DMS 273 (cell line): ENCODE data around the gene CEP83.

Source experiments
- DNase-seq: peaks from one replicate; lab custom pipeline; 2025; ENCODE audit not compliant: unreplicated experiment; lab: John Stamatoyannopoulos, UW

CEP83 gene

GRCh38 chr12:94272280-94272679 lies 187.4 kb downstream of the CEP83 start:
- DNase-seq = no peak

GRCh38 chr12:94271351-94271750 lies 188.3 kb downstream of the CEP83 start:
- no peak for DNase-seq

- DNase-seq = no peak
Measured at GRCh38 chr12:94269316-94269999, 190.2 kb downstream of the CEP83 start.

GRCh38 chr12:94267921-94268471 lies 191.7 kb downstream of the CEP83 start:
- no peak for DNase-seq

GRCh38 chr12:94267537-94267872 lies 192.2 kb downstream of the CEP83 start:
- no peak for DNase-seq

GRCh38 chr12:94266796-94267536 lies 192.7 kb downstream of the CEP83 start:
- DNase-seq = no peak

- DNase-seq = no peak
Measured at GRCh38 chr12:94265966-94266745, 193.5 kb downstream of the CEP83 start.

GRCh38 chr12:94265539-94265938 lies 194.1 kb downstream of the CEP83 start:
- DNase-seq = no peak

GRCh38 chr12:94264736-94265485 lies 194.8 kb downstream of the CEP83 start:
- no peak for DNase-seq

GRCh38 chr12:94263905-94264561 lies 195.6 kb downstream of the CEP83 start:
- DNase-seq = no peak

GRCh38 chr12:94263011-94263811 lies 196.5 kb downstream of the CEP83 start:
- DNase-seq = no peak

GRCh38 chr12:94262228-94263010 lies 197.2 kb downstream of the CEP83 start:
- peak; percentile 61 for DNase-seq

- DNase-seq = no peak
Measured at GRCh38 chr12:94261786-94262185, 197.9 kb downstream of the CEP83 start.

GRCh38 chr12:94261119-94261518 lies 198.5 kb downstream of the CEP83 start:
- no peak for DNase-seq

GRCh38 chr12:94260717-94261116 lies 198.9 kb downstream of the CEP83 start:
- DNase-seq = no peak

- DNase-seq = no peak
Measured at GRCh38 chr12:94260017-94260416, 199.7 kb downstream of the CEP83 start.

GRCh38 chr12:94258593-94258992 lies 201.1 kb downstream of the CEP83 start:
- no peak for DNase-seq
